MM.1S (cell line): Measurements from ENCODE around the gene CPSF3.
"Not testable (repeated sequence)": the region's sequence is repeated elsewhere in the genome, so short reads cannot be mapped to it uniquely, and the experiment has no call there.

Experiments
- DNase-seq: peaks from one replicate; pipeline ENCODE4 v3.0.0-alpha.2; 2015
- H2AFZ ChIP-seq: fragments of 300-600 bp; sonication (generic); 2 replicates; pipeline ENCODE4 v1.6.0; 2016; ENCODE audit warnings: antibody characterized with exemption, low read length
- H3F3A ChIP-seq: fragments of 300-600 bp; sonication (generic); 2 replicates; pipeline ENCODE4 v1.6.1; 2016; ENCODE audit warnings: mild to moderate bottlenecking, antibody characterized with exemption, low read length, moderate library complexity, mixed read lengths; ENCODE audit not compliant: insufficient read depth
- H3K27ac ChIP-seq: fragments of 300-600 bp; sonication (generic); 2 replicates; pipeline ENCODE4 v1.5.1; 2016; ENCODE audit warnings: mild to moderate bottlenecking, low read length
- H3K27me3 ChIP-seq: fragments of 300-600 bp; sonication (generic); replicated peaks from 2 replicates; pipeline ENCODE4 v1.6.0; 2016; ENCODE audit warnings: low read length; ENCODE audit not compliant: insufficient read depth
- H3K36me3 ChIP-seq: fragments of 300-600 bp; sonication (generic); replicated peaks from 2 replicates; pipeline ENCODE4 v1.6.1; 2016; ENCODE audit warnings: mild to moderate bottlenecking, low read length, mixed read lengths; ENCODE audit not compliant: insufficient read depth
- H3K4me1 ChIP-seq: fragments of 300-600 bp; sonication (generic); 2 replicates; pipeline ENCODE4 v1.6.1; 2016; ENCODE audit warnings: low read length, mixed read lengths
- H3K4me2 ChIP-seq: fragments of 300-600 bp; sonication (generic); 2 replicates; pipeline ENCODE4 v1.6.0; 2016; ENCODE audit warnings: low read depth, low read length
- H3K4me3 ChIP-seq: fragments of 300-600 bp; sonication (generic); 2 replicates; pipeline ENCODE4 v1.5.1; 2016; ENCODE audit warnings: low read length, mixed read lengths
- H3K79me2 ChIP-seq: fragments of 300-600 bp; sonication (generic); 2 replicates; pipeline ENCODE4 v1.6.1; 2016; ENCODE audit warnings: mixed run types, low read length, mixed read lengths
- H3K9ac ChIP-seq: fragments of 300-600 bp; sonication (generic); 2 replicates; pipeline ENCODE4 v1.6.1; 2016; ENCODE audit warnings: low read length, mixed read lengths
- H3K9me2 ChIP-seq: fragments of 300-600 bp; sonication (generic); replicated peaks from 2 replicates; pipeline ENCODE4 v1.6.1; 2016; ENCODE audit warnings: mild to moderate bottlenecking, low read length, mixed read lengths; ENCODE audit not compliant: insufficient read depth
- H3K9me3 ChIP-seq: fragments of 300-600 bp; sonication (generic); replicated peaks from 2 replicates; pipeline ENCODE4 v1.6.1; 2016; ENCODE audit warnings: mild to moderate bottlenecking, low read length, mixed read lengths; ENCODE audit not compliant: insufficient read depth
- H4K20me1 ChIP-seq: fragments of 300-600 bp; sonication (generic); 2 replicates; pipeline ENCODE4 v1.6.1; 2016; ENCODE audit warnings: mild to moderate bottlenecking, low read length, moderate library complexity, mixed read lengths; ENCODE audit not compliant: insufficient read depth
- EZH2 ChIP-seq: fragments of 300-600 bp; sonication (generic); optimal IDR thresholded peaks from 2 replicates; pipeline ENCODE3; 2017; ENCODE audit warnings: low read depth, mild to moderate bottlenecking, antibody characterized with exemption, low read length, mixed read lengths
- EZH2phosphoT487 ChIP-seq: fragments of 300-600 bp; sonication (generic); IDR thresholded peaks from 2 replicates; pipeline ENCODE4 v1.6.1; 2018; ENCODE audit warnings: antibody characterized with exemption, low read length
- TF ChIP-seq, protein P1 (sequence below): fragments of 300-600 bp; sonication (generic); IDR thresholded peaks from 2 replicates; pipeline ENCODE4 v1.5.1; 2016; ENCODE audit warnings: antibody characterized with exemption, low read length, mixed read lengths

The CPSF3 gene

DNA sequence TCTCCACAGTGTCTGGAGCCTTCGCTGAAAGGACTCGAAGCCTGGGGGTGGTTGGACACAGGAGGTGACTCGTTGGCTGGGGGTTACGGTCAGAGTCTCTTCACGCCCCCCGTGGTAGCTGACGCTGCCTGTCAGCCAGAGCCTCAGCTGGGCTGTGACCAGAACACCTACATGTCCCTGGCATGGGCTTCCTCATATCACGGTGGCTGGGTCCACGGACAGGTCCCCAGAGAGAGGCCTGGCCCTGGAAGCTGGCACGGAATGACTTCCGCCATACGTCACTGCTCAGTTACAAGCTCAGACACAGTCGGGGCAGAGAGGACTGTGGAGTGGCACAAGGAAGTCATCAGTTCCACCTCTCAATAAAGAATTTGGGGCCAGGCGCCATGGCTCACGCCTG, 28.6 kb upstream of the CPSF3 start:
- H3K4me3 ChIP-seq, result no peak overlapping the region

DNA sequence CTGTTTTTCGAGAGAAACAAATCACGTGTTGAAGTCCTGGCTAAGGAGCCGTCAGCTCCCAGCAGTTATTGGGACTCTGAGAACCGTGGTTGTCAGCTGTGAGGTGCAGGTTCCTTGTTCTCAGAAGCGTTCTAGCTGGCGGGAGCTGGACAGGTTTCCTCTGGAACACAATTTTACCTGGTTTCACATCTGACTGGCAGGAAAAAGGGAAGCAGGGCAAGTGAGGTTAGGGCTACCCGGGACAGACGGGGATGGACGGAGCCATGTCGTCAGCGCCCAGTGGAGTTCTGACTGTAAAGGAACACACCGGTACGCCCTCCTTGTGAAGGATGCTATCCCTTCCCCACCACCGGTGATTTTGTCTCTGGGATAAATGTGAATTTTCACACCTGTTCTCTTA, 26.3 kb upstream of the CPSF3 start:
- H3K9ac ChIP-seq, result no peak overlapping the region
- H3K4me3 ChIP-seq, result no peak overlapping the region
- no peak overlapping the region for H3K27ac ChIP-seq
- no peak overlapping the region for H3K4me2 ChIP-seq
- no peaks in the 10 kb centered on the region for H3K9me3 ChIP-seq
- H3K9me2 ChIP-seq, result no peaks in the 10 kb centered on the region
- H3F3A ChIP-seq, result no peaks in the 10 kb centered on the region
- DNase-seq, result no peak
- H2AFZ ChIP-seq, result no peak overlapping the region
- no peaks in the 10 kb centered on the region for H3K36me3 ChIP-seq
- no peak for TF ChIP-seq EZH2phosphoT487
- TF ChIP-seq EZH2, result no peak
- TF ChIP-seq, protein P1, sequence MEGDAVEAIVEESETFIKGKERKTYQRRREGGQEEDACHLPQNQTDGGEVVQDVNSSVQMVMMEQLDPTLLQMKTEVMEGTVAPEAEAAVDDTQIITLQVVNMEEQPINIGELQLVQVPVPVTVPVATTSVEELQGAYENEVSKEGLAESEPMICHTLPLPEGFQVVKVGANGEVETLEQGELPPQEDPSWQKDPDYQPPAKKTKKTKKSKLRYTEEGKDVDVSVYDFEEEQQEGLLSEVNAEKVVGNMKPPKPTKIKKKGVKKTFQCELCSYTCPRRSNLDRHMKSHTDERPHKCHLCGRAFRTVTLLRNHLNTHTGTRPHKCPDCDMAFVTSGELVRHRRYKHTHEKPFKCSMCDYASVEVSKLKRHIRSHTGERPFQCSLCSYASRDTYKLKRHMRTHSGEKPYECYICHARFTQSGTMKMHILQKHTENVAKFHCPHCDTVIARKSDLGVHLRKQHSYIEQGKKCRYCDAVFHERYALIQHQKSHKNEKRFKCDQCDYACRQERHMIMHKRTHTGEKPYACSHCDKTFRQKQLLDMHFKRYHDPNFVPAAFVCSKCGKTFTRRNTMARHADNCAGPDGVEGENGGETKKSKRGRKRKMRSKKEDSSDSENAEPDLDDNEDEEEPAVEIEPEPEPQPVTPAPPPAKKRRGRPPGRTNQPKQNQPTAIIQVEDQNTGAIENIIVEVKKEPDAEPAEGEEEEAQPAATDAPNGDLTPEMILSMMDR, result no peak
- no peaks in the 10 kb centered on the region for H3K79me2 ChIP-seq
- no peaks in the 10 kb centered on the region for H3K27me3 ChIP-seq
- no peaks in the 10 kb centered on the region for H4K20me1 ChIP-seq
- no peaks in the 10 kb centered on the region for H3K4me1 ChIP-seq

More for the DNA sequence above, 28.6 kb upstream of the CPSF3 start:
- no peak overlapping the region for H3K9ac ChIP-seq
- DNase-seq, result no peak
- H3K27me3 ChIP-seq, result no peaks in the 10 kb centered on the region
- no peaks in the 10 kb centered on the region for H3K79me2 ChIP-seq
- H4K20me1 ChIP-seq, result no peaks in the 10 kb centered on the region
- TF ChIP-seq, protein P1, result no peak
- TF ChIP-seq EZH2 (no peak), EZH2phosphoT487 (no peak)
- H3K9me2 ChIP-seq, result no peaks in the 10 kb centered on the region
- H3K36me3 ChIP-seq, result no peaks in the 10 kb centered on the region
- no peak overlapping the region for H3K27ac ChIP-seq
- H3K4me2 ChIP-seq, result no peak overlapping the region
- H2AFZ ChIP-seq, result no peak overlapping the region
- H3K9me3 ChIP-seq, result no peaks in the 10 kb centered on the region
- H3F3A ChIP-seq, result no peaks in the 10 kb centered on the region
- no peaks in the 10 kb centered on the region for H3K4me1 ChIP-seq

DNA sequence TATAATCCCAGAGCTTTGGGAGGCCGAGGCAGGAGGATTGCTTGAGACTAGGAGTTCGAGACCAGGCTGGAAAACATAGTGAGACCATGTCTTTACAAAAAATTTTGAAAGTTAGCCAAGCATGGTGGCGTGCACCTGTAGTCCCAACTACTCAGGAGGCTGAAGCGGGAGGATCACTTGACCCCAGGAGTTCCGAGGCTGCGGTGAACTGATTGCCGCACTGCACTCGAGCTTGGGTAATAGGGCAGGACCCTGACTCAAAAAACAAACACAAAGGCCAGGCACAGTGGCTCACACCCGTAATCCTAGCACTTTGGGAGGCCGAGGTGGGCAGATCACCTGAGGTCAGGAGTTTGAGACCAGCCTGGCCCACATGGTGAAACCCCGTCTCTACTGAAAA, 25.2 kb upstream of the CPSF3 start:
- H3K4me1 ChIP-seq, H3K79me2 ChIP-seq, H3F3A ChIP-seq, DNase-seq, H3K4me2 ChIP-seq, H4K20me1 ChIP-seq, H3K4me3 ChIP-seq, H3K9ac ChIP-seq, H3K27ac ChIP-seq, H3K27me3 ChIP-seq, H2AFZ ChIP-seq, H3K9me2 ChIP-seq, H3K9me3 ChIP-seq, H3K36me3 ChIP-seq: not testable (repeated sequence)

DNA sequence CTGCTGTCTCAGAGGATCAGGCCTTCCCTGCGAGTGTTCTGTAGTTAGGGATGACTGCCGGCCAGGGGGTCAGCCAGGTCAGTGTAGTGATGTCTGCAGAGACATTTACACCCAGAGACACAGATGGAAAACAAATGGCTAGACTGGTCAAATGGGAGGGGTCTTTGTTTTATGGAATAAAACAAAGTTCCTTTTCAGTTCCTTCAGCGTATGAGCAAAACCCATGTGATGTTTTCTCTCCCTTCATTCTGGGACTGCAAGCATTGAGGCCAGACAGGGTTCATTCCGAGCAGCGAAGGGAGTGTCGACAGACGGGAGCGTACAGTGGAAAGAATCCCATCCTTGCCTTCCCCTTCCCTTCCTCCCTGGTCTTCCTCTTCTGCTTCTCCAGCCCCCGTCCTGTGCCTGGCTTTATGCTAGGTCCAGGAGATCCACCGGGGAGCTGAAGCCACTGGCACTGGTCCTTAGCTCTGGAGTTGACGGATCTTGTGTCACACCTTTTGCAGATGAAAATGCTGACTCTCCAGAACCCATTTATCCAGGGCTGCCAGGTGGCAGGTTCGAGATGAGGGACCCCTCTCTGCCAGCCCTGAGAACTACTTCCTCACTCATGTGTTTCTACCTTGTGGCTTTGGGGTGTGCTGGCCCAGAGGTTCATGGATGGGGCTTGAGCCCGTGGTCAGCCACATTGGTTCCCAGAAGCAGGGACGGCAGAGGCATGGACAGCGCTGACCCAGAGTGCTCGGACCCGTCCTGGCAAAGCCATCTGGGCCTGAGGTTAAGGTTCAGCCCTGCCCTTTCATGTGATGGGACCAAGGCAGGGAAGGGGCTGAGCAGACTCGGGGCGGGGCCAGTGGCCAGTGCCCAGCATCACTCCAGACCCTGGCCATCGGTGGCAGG, 24.3 kb upstream of the CPSF3 start:
- DNase-seq, result no peak
- TF ChIP-seq EZH2 (no peak), EZH2phosphoT487 (no peak)
- TF ChIP-seq, protein P1, result no peak
- no peaks in the 10 kb centered on the region for H3K27me3 ChIP-seq
- H3K27ac ChIP-seq, result no peak overlapping the region
- no peaks in the 10 kb centered on the region for H3K9me3 ChIP-seq
- H2AFZ ChIP-seq, result no peak overlapping the region
- no peak overlapping the region for H3K9ac ChIP-seq
- H3K4me2 ChIP-seq, result no peak overlapping the region
- H3K4me3 ChIP-seq, result no peak overlapping the region
- H3K4me1 ChIP-seq, result no peaks in the 10 kb centered on the region
- H3F3A ChIP-seq, result no peaks in the 10 kb centered on the region
- H3K36me3 ChIP-seq, result no peaks in the 10 kb centered on the region
- no peaks in the 10 kb centered on the region for H3K9me2 ChIP-seq
- no peaks in the 10 kb centered on the region for H4K20me1 ChIP-seq
- no peaks in the 10 kb centered on the region for H3K79me2 ChIP-seq
